ENCODE measurements around the gene LIX1L.

- TF ChIP-seq, protein P1, sequence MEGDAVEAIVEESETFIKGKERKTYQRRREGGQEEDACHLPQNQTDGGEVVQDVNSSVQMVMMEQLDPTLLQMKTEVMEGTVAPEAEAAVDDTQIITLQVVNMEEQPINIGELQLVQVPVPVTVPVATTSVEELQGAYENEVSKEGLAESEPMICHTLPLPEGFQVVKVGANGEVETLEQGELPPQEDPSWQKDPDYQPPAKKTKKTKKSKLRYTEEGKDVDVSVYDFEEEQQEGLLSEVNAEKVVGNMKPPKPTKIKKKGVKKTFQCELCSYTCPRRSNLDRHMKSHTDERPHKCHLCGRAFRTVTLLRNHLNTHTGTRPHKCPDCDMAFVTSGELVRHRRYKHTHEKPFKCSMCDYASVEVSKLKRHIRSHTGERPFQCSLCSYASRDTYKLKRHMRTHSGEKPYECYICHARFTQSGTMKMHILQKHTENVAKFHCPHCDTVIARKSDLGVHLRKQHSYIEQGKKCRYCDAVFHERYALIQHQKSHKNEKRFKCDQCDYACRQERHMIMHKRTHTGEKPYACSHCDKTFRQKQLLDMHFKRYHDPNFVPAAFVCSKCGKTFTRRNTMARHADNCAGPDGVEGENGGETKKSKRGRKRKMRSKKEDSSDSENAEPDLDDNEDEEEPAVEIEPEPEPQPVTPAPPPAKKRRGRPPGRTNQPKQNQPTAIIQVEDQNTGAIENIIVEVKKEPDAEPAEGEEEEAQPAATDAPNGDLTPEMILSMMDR (IDR thresholded peaks at IDR 0.05) = no peak
- TF ChIP-seq EZH2 (IDR thresholded peaks at IDR 0.05) = no peak
- TF ChIP-seq EZH2phosphoT487 (IDR thresholded peaks at IDR 0.05) = no peak
Observed at GRCh38 chr1:145937436-145937835, 20.4 kb downstream of the LIX1L start.
